Brain microvascular endothelial cell (primary cell): ENCODE measurements around the gene LYVE1.

Source experiments
- DNase-seq: peaks from one replicate; pipeline ENCODE4 v3.0.0-alpha.2; 2020
- H3K27ac ChIP-seq: fragments of 250-450 bp; sonication (Bioruptor Pico); 2 replicates; pipeline ENCODE4 v1.5.1; 2020; ENCODE audit warnings: mild to moderate bottlenecking, moderate library complexity
- H3K27me3 ChIP-seq: fragments of 250-450 bp; sonication (Bioruptor Pico); replicated peaks from 2 replicates; pipeline ENCODE4 v1.5.1; 2020; ENCODE audit warnings: mild to moderate bottlenecking
- H3K36me3 ChIP-seq: fragments of 250-450 bp; sonication (Bioruptor Pico); replicated peaks from 2 replicates; pipeline ENCODE4 v1.5.1; 2020; ENCODE audit warnings: mild to moderate bottlenecking
- H3K4me3 ChIP-seq: 2 replicates; pipeline ENCODE4 v1.5.1; 2011; ENCODE audit warnings: low read depth, mild to moderate bottlenecking, control low read depth, low read length, moderate library complexity
- CTCF ChIP-seq: IDR thresholded peaks from 2 replicates; pipeline ENCODE4 v1.5.1; 2011; ENCODE audit warnings: low read depth, mild to moderate bottlenecking, moderate library complexity, low read length, control low read depth, inconsistent platforms; ENCODE audit errors: missing control alignments
- in situ Hi-C: cut with HindIII; loops from 2 replicates; pipeline ENCODE4 v1.10.0; 2017; ENCODE audit warnings: low sequenced_read_pairs, low pct_ligation_motif_present

LYVE1 gene

GRCh38 chr11:10538924-10539323 lies 29.5 kb downstream of the LYVE1 start:
- no peak for DNase-seq
- no peaks in the 10 kb centered on the region for H3K27me3 ChIP-seq
- TF ChIP-seq CTCF: no peak
- H3K27ac ChIP-seq: no peak overlapping the region
- no peaks in the 10 kb centered on the region for H3K36me3 ChIP-seq
- in situ Hi-C loops: no loop called here
- no peak overlapping the region for H3K4me3 ChIP-seq

- Histone ChIP-seq H3K27ac (no peak overlapping the region), H3K36me3 (peaks cover 5% of the 10 kb centered on the region)
Measured at GRCh38 chr11:10537600-10537999, 30.9 kb downstream of the LYVE1 start.

DNA sequence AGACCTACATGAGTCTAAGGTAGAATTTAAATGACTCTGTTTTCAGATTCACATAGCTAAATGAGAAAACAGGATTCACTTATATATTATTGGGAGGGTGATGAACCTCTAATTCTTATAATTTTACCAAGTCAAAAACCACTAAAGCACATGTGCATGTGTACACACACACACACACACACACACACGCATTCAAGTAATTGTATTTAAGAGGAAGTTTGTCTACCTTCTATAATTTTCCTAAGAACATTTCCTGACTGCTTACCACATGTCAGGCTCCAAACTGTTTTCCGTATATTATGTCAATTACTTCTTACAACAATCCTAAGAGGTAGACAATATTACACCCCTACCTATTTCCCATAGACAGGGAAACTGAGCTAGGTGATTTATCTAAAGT lies 34.1 kb downstream of the LYVE1 start:
- Histone ChIP-seq H3K27ac (no peak overlapping the region), H3K4me3 (no peak overlapping the region), H3K27me3 (no peaks in the 10 kb centered on the region), H3K36me3 (peaks cover 5% of the 10 kb centered on the region)
- no peak for TF ChIP-seq CTCF
- in situ Hi-C loops: no loop called here
- DNase-seq: no peak

More at GRCh38 chr11:10537600-10537999, 30.9 kb downstream of the LYVE1 start:
- in situ Hi-C loops: no loop called here
- Histone ChIP-seq H3K4me3 (no peak overlapping the region), H3K27me3 (no peaks in the 10 kb centered on the region)
- DNase-seq: no peak
- TF ChIP-seq CTCF: no peak

- H3K4me3 ChIP-seq: no peak overlapping the region
- no peaks in the 10 kb centered on the region for H3K27me3 ChIP-seq
- no peak for TF ChIP-seq CTCF
- H3K36me3 ChIP-seq: peaks cover 5% of the 10 kb centered on the region
- H3K27ac ChIP-seq: no peak overlapping the region
- in situ Hi-C loops: no loop called here
- no peak for DNase-seq
Measured at GRCh38 chr11:10533323-10533722, 35.1 kb downstream of the LYVE1 start.

GRCh38 chr11:10532526-10532925 lies 35.9 kb downstream of the LYVE1 start:
- DNase-seq: no peak
- Histone ChIP-seq H3K36me3 (peaks cover 5% of the 10 kb centered on the region), H3K27ac (no peak overlapping the region), H3K27me3 (no peaks in the 10 kb centered on the region), H3K4me3 (no peak overlapping the region)
- no peak for TF ChIP-seq CTCF
- in situ Hi-C loops: no loop called here

DNA sequence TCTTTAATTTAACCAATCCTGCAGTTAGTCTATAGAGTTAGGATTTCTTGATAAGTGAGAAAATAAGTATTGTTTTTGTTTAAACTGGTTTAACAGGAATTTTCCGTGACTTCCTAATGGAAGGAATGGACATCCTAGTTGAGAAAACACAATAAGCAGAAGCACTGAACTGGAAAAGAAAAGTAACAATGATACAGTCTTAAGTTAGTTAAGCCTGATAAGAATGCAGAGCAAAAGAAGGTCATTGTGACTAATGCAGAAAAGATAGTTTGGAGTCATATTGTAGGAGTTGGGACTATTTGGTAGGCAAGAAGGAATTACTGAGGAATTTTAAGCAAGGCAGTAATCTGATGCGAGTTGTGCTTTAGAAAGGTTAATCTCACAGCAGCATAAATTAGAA lies 39.2 kb downstream of the LYVE1 start:
- in situ Hi-C loops: no loop called here
- peaks cover 7% of the 10 kb centered on the region for H3K36me3 ChIP-seq
- H3K27ac ChIP-seq: peak overlapping the region; percentile 75
- H3K4me3 ChIP-seq: no peak overlapping the region
- DNase-seq: no peak
- H3K27me3 ChIP-seq: no peaks in the 10 kb centered on the region
- TF ChIP-seq CTCF: no peak
